WTC11 (cell line): Measurements from ENCODE around the gene ZNF324B. TPM values are rescaled to one million over a fixed set of nuclear protein-coding genes. Genes with fewer than 3 reads are reported as not detected.

Source experiments
- CBFB ChIP-seq: sonication (generic); formaldehyde crosslinking; IDR thresholded peaks from 2 replicates; pipeline ENCODE4 v1.8.1; 2022; ENCODE audit warnings: mild to moderate bottlenecking, low read depth, missing genetic modification reagents
- ESRRA ChIP-seq: sonication (generic); formaldehyde crosslinking; IDR thresholded peaks from 2 replicates; pipeline ENCODE4 v1.8.1; 2022; ENCODE audit warnings: mild to moderate bottlenecking, missing genetic modification reagents, borderline replicate concordance
- FOXJ3 ChIP-seq: sonication (generic); formaldehyde crosslinking; IDR thresholded peaks from 2 replicates; pipeline ENCODE4 v1.9.0; 2021; ENCODE audit warnings: missing genetic modification reagents, mild to moderate bottlenecking, borderline replicate concordance
- FOXP1 ChIP-seq: sonication (generic); formaldehyde crosslinking; IDR thresholded peaks from 2 replicates; pipeline ENCODE4 v1.8.0; 2022; ENCODE audit warnings: missing genetic modification reagents, mild to moderate bottlenecking, moderate library complexity, borderline replicate concordance
- GTF2I ChIP-seq: fragments of 250-450 bp; sonication (Bioruptor Pico); conservative IDR thresholded peaks from 2 replicates; pipeline ENCODE4 v1.4.0; 2021; ENCODE audit warnings: mild to moderate bottlenecking
- HMGA2 ChIP-seq: fragments of 250-450 bp; sonication (Bioruptor Pico); IDR thresholded peaks from 2 replicates; pipeline ENCODE4 v1.4.0; 2021; ENCODE audit warnings: mild to moderate bottlenecking, moderate library complexity
- JAZF1 ChIP-seq: fragments of 250-450 bp; sonication (Bioruptor Pico); IDR thresholded peaks from 2 replicates; pipeline ENCODE4 v1.9.0; 2021; ENCODE audit warnings: moderate library complexity, mild to moderate bottlenecking, inconsistent platforms
- JUN ChIP-seq: sonication (generic); formaldehyde crosslinking; IDR thresholded peaks from 2 replicates; pipeline ENCODE4 v1.8.0; 2023; ENCODE audit warnings: mild to moderate bottlenecking, missing genetic modification reagents
- MXD4 ChIP-seq: fragments of 250-450 bp; sonication (Bioruptor Pico); IDR thresholded peaks from 2 replicates; pipeline ENCODE4 v1.8.0; 2021; ENCODE audit warnings: mild to moderate bottlenecking, moderate library complexity, borderline replicate concordance
- NFATC4 ChIP-seq: fragments of 250-450 bp; sonication (Bioruptor Pico); IDR thresholded peaks from 2 replicates; pipeline ENCODE4 v1.9.0; 2021; ENCODE audit warnings: mild to moderate bottlenecking
- NFE2L1 ChIP-seq: sonication (generic); formaldehyde crosslinking; IDR thresholded peaks from 2 replicates; pipeline ENCODE4 v1.8.1; 2023; ENCODE audit warnings: missing genetic modification reagents
- NFYB ChIP-seq: sonication (generic); formaldehyde crosslinking; conservative IDR thresholded peaks from 2 replicates; pipeline ENCODE4 v1.8.0; 2022; ENCODE audit warnings: low read depth, missing genetic modification reagents
- NR1H2 ChIP-seq: sonication (generic); formaldehyde crosslinking; IDR thresholded peaks from 2 replicates; pipeline ENCODE4 v1.9.0; 2021; ENCODE audit warnings: mild to moderate bottlenecking, moderate library complexity, missing genetic modification reagents
- NR2C2 ChIP-seq: sonication (generic); formaldehyde crosslinking; IDR thresholded peaks from 2 replicates; pipeline ENCODE4 v1.8.0; 2022; ENCODE audit warnings: mild to moderate bottlenecking, missing genetic modification reagents
- PRRX2 ChIP-seq: fragments of 250-450 bp; sonication (Bioruptor Pico); IDR thresholded peaks from 2 replicates; pipeline ENCODE4 v1.8.0; 2021; ENCODE audit warnings: mild to moderate bottlenecking
- SMAD3 ChIP-seq: sonication (generic); formaldehyde crosslinking; IDR thresholded peaks from 2 replicates; pipeline ENCODE4 v1.8.0; 2022; ENCODE audit warnings: missing genetic modification reagents, mild to moderate bottlenecking, borderline replicate concordance
- SP1 ChIP-seq: sonication (generic); formaldehyde crosslinking; conservative IDR thresholded peaks from 2 replicates; pipeline ENCODE4 v1.8.1; 2022; ENCODE audit warnings: missing genetic modification reagents
- TCF7 ChIP-seq: sonication (generic); formaldehyde crosslinking; IDR thresholded peaks from 2 replicates; pipeline ENCODE4 v1.8.0; 2022; ENCODE audit warnings: mild to moderate bottlenecking, low read depth, missing genetic modification reagents, moderate library complexity
- TEAD1 ChIP-seq: sonication (generic); formaldehyde crosslinking; IDR thresholded peaks from 2 replicates; pipeline ENCODE4 v1.8.0; 2022; ENCODE audit warnings: mild to moderate bottlenecking, missing genetic modification reagents
- TP53 ChIP-seq: sonication (generic); formaldehyde crosslinking; IDR thresholded peaks from 2 replicates; pipeline ENCODE4 v1.8.1; 2023; ENCODE audit warnings: mild to moderate bottlenecking, missing genetic modification reagents
- ZBTB21 ChIP-seq: sonication (generic); formaldehyde crosslinking; IDR thresholded peaks from 2 replicates; pipeline ENCODE4 v1.8.1; 2023; ENCODE audit warnings: mild to moderate bottlenecking, missing genetic modification reagents, borderline replicate concordance
- ZNF121 ChIP-seq: sonication (generic); formaldehyde crosslinking; IDR thresholded peaks from 2 replicates; pipeline ENCODE4 v1.8.0; 2023; ENCODE audit warnings: missing genetic modification reagents
- ZNF138 ChIP-seq: sonication (generic); formaldehyde crosslinking; conservative IDR thresholded peaks from 2 replicates; pipeline ENCODE4 v1.8.1; 2022; ENCODE audit warnings: mild to moderate bottlenecking, moderate library complexity, missing genetic modification reagents
- ZNF317 ChIP-seq: sonication (generic); formaldehyde crosslinking; IDR thresholded peaks from 2 replicates; pipeline ENCODE4 v1.8.1; 2023; ENCODE audit warnings: low read depth, mild to moderate bottlenecking, moderate library complexity, missing genetic modification reagents, borderline replicate concordance
- ZNF396 ChIP-seq: fragments of 250-450 bp; sonication (Bioruptor Pico); IDR thresholded peaks from 2 replicates; pipeline ENCODE4 v1.8.0; 2021; ENCODE audit warnings: mild to moderate bottlenecking, moderate library complexity, borderline replicate concordance
- ZNF416 ChIP-seq: fragments of 250-450 bp; sonication (Bioruptor Pico); IDR thresholded peaks from 2 replicates; pipeline ENCODE4 v1.9.0; 2021; ENCODE audit warnings: mild to moderate bottlenecking, inconsistent platforms
- total RNA-seq: library from RNA; stranded (reverse); gene quantifications from 3 replicates; pipeline ENCODE4 v1.2.3, GENCODE V29; 2021
- TF ChIP-seq, protein P1 (sequence below): sonication (generic); formaldehyde crosslinking; IDR thresholded peaks from 2 replicates; pipeline ENCODE4 v1.8.0; 2022; ENCODE audit warnings: mild to moderate bottlenecking, missing genetic modification reagents
- TF ChIP-seq, protein P2 (sequence below): sonication (generic); formaldehyde crosslinking; IDR thresholded peaks from 2 replicates; pipeline ENCODE4 v1.8.0; 2023; ENCODE audit warnings: missing genetic modification reagents
- TF ChIP-seq, protein P3 (sequence below): sonication (generic); formaldehyde crosslinking; IDR thresholded peaks from 2 replicates; pipeline ENCODE4 v1.8.0; 2022; ENCODE audit warnings: missing genetic modification reagents
- TF ChIP-seq, protein P4 (sequence below): sonication (generic); formaldehyde crosslinking; IDR thresholded peaks from 2 replicates; pipeline ENCODE4 v1.8.1; 2022; ENCODE audit warnings: mild to moderate bottlenecking, moderate library complexity, missing genetic modification reagents
- TF ChIP-seq, protein P5 (sequence below): fragments of 250-450 bp; sonication (Bioruptor Pico); IDR thresholded peaks from 2 replicates; pipeline ENCODE4 v2.1.2; 2022; ENCODE audit warnings: mild to moderate bottlenecking, moderate library complexity
- TF ChIP-seq, protein P6 (sequence below): fragments of 200-600 bp; IDR thresholded peaks from 2 replicates; pipeline ENCODE4 v1.8.0; 2022; ENCODE audit warnings: antibody characterized with exemption

ZNF324B gene
- total RNA-seq, 1 experiment from 2014 or later: 4.0 TPM

DNA sequence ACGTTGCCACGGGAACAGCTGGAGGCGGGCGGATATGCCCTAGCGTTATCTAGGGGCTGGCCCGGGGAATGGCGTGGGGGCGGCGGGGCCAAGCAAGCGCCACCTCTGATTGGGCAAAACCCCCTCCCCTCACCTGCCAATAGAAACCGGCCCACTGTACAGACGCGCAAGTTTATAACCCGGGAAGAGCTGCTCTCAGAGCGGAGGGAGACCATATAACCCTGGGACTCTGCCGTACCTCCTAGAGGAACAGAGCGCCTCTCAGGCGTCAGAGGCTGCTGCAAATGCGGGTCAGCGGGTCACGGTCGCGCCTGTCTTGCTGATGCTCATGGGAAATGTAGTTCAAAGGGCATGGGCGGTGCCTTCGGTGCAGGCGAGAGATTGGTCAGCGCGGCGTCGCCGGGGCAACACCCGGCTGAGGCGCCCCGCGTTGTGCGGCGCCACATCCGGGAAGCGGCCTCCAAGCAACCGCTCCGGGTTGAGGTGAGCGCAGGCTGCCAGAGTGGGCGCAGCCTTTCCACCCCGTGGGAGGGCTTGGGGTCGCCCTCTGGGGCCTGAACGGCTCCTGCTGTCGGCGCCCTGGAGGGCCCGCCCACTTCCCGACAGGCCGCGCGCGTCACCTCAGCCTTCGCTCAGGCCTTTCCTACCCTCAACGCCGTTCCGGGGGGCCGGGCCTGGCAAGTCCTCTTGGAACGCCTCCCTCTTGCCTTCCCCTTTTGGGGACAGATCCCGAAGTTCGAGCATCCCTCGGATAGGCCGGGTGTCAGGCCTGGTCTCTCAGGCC lies 24.5 kb downstream of the ZNF324B start, which contains the start of gene ZNF446 (continued):
- TF ChIP-seq, protein P1, sequence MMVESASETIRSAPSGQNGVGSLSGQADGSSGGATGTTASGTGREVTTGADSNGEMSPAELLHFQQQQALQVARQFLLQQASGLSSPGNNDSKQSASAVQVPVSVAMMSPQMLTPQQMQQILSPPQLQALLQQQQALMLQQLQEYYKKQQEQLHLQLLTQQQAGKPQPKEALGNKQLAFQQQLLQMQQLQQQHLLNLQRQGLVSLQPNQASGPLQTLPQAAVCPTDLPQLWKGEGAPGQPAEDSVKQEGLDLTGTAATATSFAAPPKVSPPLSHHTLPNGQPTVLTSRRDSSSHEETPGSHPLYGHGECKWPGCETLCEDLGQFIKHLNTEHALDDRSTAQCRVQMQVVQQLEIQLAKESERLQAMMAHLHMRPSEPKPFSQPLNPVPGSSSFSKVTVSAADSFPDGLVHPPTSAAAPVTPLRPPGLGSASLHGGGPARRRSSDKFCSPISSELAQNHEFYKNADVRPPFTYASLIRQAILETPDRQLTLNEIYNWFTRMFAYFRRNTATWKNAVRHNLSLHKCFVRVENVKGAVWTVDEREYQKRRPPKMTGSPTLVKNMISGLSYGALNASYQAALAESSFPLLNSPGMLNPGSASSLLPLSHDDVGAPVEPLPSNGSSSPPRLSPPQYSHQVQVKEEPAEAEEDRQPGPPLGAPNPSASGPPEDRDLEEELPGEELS (CRISPR knock-in tag): no peak
- TF ChIP-seq ZNF138 (CRISPR knock-in tag) (no peak; the same call in 1 of the 2 replicates), ZNF121 (CRISPR knock-in tag) (no peak), SP1 (CRISPR knock-in tag) (peak; percentile 83; the same call in 1 of the 2 replicates), TCF7 (CRISPR knock-in tag) (no peak), ESRRA (CRISPR knock-in tag) (no peak), HMGA2 (CRISPR knock-in tag) (no peak), NFE2L1 (CRISPR knock-in tag) (no peak), SMAD3 (no peak), PRRX2 (CRISPR knock-in tag) (no peak), GTF2I (CRISPR knock-in tag) (no peak), FOXJ3 (CRISPR knock-in tag) (no peak), ZBTB21 (CRISPR knock-in tag) (peak; percentile 85), FOXP1 (CRISPR knock-in tag) (no peak), ZNF396 (CRISPR knock-in tag) (no peak), NFATC4 (CRISPR knock-in tag) (no peak), NR1H2 (CRISPR knock-in tag) (no peak), JUN (CRISPR knock-in tag) (no peak), ZNF317 (CRISPR knock-in tag) (no peak), ZNF416 (CRISPR knock-in tag) (no peak), MXD4 (no peak), TEAD1 (CRISPR knock-in tag) (no peak), CBFB (no peak), TP53 (CRISPR knock-in tag) (peak; percentile 86; the same call in 1 of the 2 replicates), NFYB (CRISPR knock-in tag) (peak; percentile 72), JAZF1 (no peak), NR2C2 (peak; percentile 90)
- TF ChIP-seq, protein P2, sequence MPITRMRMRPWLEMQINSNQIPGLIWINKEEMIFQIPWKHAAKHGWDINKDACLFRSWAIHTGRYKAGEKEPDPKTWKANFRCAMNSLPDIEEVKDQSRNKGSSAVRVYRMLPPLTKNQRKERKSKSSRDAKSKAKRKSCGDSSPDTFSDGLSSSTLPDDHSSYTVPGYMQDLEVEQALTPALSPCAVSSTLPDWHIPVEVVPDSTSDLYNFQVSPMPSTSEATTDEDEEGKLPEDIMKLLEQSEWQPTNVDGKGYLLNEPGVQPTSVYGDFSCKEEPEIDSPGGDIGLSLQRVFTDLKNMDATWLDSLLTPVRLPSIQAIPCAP (CRISPR knock-in tag): no peak
- TF ChIP-seq, protein P3, sequence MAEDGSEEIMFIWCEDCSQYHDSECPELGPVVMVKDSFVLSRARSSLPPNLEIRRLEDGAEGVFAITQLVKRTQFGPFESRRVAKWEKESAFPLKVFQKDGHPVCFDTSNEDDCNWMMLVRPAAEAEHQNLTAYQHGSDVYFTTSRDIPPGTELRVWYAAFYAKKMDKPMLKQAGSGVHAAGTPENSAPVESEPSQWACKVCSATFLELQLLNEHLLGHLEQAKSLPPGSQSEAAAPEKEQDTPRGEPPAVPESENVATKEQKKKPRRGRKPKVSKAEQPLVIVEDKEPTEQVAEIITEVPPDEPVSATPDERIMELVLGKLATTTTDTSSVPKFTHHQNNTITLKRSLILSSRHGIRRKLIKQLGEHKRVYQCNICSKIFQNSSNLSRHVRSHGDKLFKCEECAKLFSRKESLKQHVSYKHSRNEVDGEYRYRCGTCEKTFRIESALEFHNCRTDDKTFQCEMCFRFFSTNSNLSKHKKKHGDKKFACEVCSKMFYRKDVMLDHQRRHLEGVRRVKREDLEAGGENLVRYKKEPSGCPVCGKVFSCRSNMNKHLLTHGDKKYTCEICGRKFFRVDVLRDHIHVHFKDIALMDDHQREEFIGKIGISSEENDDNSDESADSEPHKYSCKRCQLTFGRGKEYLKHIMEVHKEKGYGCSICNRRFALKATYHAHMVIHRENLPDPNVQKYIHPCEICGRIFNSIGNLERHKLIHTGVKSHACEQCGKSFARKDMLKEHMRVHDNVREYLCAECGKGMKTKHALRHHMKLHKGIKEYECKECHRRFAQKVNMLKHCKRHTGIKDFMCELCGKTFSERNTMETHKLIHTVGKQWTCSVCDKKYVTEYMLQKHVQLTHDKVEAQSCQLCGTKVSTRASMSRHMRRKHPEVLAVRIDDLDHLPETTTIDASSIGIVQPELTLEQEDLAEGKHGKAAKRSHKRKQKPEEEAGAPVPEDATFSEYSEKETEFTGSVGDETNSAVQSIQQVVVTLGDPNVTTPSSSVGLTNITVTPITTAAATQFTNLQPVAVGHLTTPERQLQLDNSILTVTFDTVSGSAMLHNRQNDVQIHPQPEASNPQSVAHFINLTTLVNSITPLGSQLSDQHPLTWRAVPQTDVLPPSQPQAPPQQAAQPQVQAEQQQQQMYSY (CRISPR knock-in tag): no peak
- TF ChIP-seq, protein P4, sequence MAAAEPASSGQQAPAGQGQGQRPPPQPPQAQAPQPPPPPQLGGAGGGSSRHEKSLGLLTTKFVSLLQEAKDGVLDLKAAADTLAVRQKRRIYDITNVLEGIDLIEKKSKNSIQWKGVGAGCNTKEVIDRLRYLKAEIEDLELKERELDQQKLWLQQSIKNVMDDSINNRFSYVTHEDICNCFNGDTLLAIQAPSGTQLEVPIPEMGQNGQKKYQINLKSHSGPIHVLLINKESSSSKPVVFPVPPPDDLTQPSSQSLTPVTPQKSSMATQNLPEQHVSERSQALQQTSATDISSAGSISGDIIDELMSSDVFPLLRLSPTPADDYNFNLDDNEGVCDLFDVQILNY: no peak
- TF ChIP-seq, protein P5, sequence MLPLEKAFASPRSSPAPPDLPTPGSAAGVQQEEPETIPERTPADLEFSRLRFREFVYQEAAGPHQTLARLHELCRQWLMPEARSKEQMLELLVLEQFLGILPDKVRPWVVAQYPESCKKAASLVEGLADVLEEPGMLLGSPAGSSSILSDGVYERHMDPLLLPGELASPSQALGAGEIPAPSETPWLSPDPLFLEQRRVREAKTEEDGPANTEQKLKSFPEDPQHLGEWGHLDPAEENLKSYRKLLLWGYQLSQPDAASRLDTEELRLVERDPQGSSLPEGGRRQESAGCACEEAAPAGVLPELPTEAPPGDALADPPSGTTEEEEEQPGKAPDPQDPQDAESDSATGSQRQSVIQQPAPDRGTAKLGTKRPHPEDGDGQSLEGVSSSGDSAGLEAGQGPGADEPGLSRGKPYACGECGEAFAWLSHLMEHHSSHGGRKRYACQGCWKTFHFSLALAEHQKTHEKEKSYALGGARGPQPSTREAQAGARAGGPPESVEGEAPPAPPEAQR (CRISPR knock-in tag): no peak
- TF ChIP-seq, protein P6, sequence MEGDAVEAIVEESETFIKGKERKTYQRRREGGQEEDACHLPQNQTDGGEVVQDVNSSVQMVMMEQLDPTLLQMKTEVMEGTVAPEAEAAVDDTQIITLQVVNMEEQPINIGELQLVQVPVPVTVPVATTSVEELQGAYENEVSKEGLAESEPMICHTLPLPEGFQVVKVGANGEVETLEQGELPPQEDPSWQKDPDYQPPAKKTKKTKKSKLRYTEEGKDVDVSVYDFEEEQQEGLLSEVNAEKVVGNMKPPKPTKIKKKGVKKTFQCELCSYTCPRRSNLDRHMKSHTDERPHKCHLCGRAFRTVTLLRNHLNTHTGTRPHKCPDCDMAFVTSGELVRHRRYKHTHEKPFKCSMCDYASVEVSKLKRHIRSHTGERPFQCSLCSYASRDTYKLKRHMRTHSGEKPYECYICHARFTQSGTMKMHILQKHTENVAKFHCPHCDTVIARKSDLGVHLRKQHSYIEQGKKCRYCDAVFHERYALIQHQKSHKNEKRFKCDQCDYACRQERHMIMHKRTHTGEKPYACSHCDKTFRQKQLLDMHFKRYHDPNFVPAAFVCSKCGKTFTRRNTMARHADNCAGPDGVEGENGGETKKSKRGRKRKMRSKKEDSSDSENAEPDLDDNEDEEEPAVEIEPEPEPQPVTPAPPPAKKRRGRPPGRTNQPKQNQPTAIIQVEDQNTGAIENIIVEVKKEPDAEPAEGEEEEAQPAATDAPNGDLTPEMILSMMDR: no peak
